ENCODE data around the gene UBP1.

DNA sequence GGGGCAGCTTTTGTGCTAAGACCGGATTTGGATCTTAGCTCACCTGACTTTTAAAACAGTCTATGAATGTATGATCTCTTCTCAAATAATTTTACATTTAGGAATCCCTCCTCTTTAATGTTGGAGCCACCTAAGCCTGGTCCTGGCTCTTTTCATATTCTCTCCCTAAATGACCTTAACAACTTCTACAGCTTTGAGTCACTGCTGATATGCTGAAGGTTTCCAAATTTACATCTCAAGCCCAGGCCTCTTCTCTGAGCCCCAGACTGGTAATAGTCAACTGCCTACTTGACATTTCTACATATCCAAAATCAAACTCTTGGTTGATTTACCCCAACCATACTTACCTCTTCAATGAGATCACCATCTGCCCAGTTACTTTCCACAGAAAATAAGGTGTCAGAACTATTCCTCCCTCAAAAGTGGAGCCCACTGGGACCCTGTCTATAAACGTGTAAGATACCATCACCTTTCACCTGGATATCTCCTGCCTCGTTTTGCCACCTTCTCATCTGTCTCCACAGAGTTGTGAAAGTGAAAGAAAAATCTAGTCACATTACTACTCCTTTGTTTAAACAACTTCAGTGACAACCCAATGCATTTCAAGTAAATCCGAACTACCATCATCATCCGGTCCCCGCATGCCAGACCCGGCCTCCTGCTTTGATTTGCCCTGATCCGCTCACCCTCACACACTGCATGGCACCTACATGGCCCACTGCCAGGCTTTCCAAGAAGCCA lies 48.8 kb downstream of the UBP1 start:
- TF ChIP-seq, protein P1, sequence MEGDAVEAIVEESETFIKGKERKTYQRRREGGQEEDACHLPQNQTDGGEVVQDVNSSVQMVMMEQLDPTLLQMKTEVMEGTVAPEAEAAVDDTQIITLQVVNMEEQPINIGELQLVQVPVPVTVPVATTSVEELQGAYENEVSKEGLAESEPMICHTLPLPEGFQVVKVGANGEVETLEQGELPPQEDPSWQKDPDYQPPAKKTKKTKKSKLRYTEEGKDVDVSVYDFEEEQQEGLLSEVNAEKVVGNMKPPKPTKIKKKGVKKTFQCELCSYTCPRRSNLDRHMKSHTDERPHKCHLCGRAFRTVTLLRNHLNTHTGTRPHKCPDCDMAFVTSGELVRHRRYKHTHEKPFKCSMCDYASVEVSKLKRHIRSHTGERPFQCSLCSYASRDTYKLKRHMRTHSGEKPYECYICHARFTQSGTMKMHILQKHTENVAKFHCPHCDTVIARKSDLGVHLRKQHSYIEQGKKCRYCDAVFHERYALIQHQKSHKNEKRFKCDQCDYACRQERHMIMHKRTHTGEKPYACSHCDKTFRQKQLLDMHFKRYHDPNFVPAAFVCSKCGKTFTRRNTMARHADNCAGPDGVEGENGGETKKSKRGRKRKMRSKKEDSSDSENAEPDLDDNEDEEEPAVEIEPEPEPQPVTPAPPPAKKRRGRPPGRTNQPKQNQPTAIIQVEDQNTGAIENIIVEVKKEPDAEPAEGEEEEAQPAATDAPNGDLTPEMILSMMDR (IDR thresholded peaks at IDR 0.05) = no peak
- no peak for TF ChIP-seq POLR2AphosphoS5 (IDR thresholded peaks at IDR 0.05)

Measured in transverse colon (tissue), 4 donors.